GM06990 (cell line): ENCODE measurements around the gene CABP7.
A peak's percentile ranks its signal among the peaks of the same experiment; 100 is the strongest.

ENCODE experiments used
- DNase-seq: peaks from one replicate; pipeline ENCODE4 v3.0.0-alpha.2; 2011; ENCODE audit not compliant: insufficient read length; ENCODE audit errors: extremely low read depth
- H3K27me3 ChIP-seq: replicated peaks from 2 replicates; pipeline ENCODE4 v1.6.0; 2011; ENCODE audit warnings: low read length; ENCODE audit not compliant: control insufficient read depth, insufficient read depth
- H3K36me3 ChIP-seq: 2 replicates; pipeline ENCODE4 v1.5.1; 2011; ENCODE audit warnings: low read length; ENCODE audit not compliant: control insufficient read depth, insufficient read depth
- H3K4me3 ChIP-seq: replicated peaks from 2 replicates; pipeline ENCODE4 v1.5.1; 2011; ENCODE audit warnings: low read depth, mild to moderate bottlenecking, control low read depth, low read length
- TF ChIP-seq, protein P1 (sequence below): IDR thresholded peaks from 2 replicates; pipeline ENCODE4 v1.5.1; 2011; ENCODE audit warnings: low read length, control low read depth, mild to moderate bottlenecking, inconsistent platforms; ENCODE audit not compliant: insufficient read depth, poor library complexity, severe bottlenecking

Gene CABP7

DNA sequence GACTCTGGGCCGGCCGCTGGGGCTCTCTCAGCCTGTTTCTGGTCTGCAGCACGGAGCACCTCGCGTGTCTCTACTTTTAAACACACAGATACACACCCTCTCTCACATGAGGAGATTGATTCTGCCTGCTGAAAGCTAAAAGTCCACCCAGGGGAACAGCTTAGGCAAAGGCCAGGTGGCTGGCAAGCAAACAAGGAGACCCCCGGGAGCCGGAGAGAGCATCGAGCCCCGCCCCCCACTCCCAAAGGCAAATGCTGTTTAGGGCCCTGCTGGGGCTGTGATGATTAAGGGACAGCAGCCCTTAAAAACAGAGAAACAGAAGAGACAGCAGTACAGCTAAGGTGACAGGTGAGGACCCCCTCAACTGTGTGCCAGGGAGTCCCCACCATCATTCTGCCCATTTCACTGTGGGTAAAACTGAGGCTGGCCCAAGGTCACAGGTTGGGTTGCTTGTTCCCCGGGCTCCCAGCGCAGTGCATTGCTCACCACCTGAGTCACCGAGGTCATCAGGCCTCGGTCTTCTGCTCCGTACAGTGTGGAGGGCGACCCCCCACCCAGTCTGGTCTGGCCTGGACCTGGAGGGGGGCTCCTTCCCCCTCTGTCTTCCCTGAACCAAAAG lies 6.8 kb downstream of the CABP7 start:
- no peak for DNase-seq
- no peak overlapping the region for H3K4me3 ChIP-seq
- H3K27me3 ChIP-seq, result no peaks in the 10 kb centered on the region; the same call in 1 of the 2 replicates
- no peaks in the 10 kb centered on the region for H3K36me3 ChIP-seq
- TF ChIP-seq, protein P1, sequence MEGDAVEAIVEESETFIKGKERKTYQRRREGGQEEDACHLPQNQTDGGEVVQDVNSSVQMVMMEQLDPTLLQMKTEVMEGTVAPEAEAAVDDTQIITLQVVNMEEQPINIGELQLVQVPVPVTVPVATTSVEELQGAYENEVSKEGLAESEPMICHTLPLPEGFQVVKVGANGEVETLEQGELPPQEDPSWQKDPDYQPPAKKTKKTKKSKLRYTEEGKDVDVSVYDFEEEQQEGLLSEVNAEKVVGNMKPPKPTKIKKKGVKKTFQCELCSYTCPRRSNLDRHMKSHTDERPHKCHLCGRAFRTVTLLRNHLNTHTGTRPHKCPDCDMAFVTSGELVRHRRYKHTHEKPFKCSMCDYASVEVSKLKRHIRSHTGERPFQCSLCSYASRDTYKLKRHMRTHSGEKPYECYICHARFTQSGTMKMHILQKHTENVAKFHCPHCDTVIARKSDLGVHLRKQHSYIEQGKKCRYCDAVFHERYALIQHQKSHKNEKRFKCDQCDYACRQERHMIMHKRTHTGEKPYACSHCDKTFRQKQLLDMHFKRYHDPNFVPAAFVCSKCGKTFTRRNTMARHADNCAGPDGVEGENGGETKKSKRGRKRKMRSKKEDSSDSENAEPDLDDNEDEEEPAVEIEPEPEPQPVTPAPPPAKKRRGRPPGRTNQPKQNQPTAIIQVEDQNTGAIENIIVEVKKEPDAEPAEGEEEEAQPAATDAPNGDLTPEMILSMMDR, result no peak

DNA sequence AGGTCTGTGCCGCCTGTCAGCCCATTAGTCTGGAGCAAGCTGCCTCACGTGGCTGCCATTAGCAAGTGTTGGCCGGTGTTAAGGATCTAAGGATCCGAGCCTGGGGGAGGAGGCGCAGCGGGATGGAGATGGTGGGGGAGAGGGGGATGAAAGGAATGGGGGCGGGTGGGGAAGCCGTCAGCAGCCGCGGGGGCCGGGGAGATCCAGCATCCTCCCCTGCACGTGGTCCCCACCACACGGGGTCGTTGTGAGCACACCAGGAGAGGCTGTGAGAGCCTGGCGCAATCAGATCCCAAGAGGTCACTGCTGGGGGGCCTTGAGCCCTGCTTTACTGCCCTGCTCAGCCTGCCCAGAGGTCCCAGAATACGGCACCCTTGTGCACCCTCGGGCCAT lies 7.3 kb downstream of the CABP7 start:
- DNase-seq, result no peak
- Histone ChIP-seq H3K4me3 (no peak overlapping the region), H3K36me3 (no peaks in the 10 kb centered on the region), H3K27me3 (no peaks in the 10 kb centered on the region; the same call in 1 of the 2 replicates)
- TF ChIP-seq, protein P1, result peak; percentile 61

DNA sequence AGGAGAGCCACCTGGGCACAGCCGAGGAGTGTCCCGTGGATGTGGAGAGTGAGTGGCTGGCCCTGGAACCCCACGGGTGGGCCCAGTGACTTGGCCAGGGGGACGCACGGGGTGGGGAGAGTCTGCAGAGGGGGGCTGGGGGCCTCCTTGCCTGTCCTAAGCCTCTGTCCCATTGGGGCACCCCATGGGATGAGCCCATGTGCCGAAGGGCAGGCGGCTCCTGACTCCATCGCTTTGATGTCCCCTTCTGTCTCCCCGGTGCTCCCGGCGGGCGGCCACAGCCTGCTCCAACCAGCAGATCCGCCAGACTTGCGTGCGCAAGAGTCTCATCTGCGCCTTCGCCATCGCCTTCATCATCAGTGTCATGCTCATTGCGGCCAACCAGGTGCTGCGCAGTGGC lies 9.4 kb downstream of the CABP7 start:
- Histone ChIP-seq H3K27me3 (no peaks in the 10 kb centered on the region; the same call in 1 of the 2 replicates), H3K4me3 (no peak overlapping the region), H3K36me3 (no peaks in the 10 kb centered on the region)
- TF ChIP-seq, protein P1, result no peak
- DNase-seq, result no peak

DNA sequence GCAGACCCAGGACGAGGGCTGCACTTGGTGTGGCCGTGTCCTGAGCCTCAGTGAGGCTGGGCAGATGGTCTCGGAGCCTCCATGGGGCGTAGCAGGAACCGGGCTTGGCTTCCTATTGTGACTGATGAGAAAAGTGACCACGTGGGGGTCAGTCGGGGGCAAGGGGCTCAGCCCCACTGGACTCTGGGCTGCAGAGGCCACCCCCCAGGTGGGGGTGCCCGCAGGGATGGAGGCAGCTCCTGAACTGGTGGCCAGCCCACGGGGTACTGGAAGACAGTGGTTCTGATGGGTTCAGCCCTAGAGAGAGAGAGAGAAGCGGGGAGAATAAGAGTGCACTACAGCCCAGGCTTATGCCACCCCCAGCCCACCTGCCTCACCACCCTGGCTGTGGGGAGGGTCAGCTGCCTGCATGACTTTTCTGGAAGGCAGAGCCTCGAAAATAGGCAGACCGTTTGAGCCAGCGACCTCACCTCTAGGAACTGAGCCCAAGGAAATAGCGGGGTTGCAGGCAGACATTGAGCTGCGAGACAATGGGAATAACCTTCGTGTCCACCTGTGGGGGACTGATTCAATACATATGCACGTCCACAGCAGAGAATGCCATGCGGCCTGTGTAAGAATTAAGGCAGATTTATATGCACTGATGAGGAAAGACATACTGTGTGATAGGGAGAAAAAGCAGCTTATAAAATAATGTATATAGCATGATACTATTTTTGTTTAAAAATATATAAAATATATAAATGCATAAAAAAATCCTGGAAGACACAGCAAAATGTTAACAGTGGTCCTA lies 11.5 kb downstream of the CABP7 start:
- TF ChIP-seq, protein P1, result no peak
- H3K4me3 ChIP-seq, result no peak overlapping the region
- H3K36me3 ChIP-seq, result no peaks in the 10 kb centered on the region; the same call in none of the 2 replicates
- no peak for DNase-seq
- H3K27me3 ChIP-seq, result no peaks in the 10 kb centered on the region

DNA sequence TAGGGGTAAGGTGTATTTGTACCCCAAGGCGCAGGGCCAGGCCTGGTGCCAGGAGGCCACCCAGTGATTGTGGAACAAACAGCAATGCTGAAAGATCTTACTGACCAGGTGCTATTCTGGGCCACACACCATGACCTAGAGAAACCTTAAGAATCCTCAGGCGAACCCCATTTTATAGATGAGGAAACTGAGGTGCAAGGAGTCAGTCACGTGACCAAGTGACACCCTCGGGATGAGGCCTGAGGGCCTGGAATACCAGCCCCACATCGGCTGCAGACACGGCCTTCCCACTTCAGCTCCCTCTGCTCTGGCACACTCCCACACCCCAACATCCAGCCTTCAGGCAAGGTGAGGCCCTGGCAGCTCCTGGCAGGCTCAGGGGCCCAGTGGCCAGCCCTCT lies 13.1 kb downstream of the CABP7 start:
- Histone ChIP-seq H3K36me3 (no peaks in the 10 kb centered on the region; the same call in none of the 2 replicates), H3K27me3 (no peaks in the 10 kb centered on the region), H3K4me3 (no peak overlapping the region)
- no peak for DNase-seq
- TF ChIP-seq, protein P1, result no peak
